Activated CD4-positive, CD25-positive, alpha-beta regulatory T cell treated with anti-CD3 and anti-CD28 coated beads, Interleukin-2, amount 50 U/mL, for 16 hours (primary cell): ENCODE data around the gene SERBP1.
A peak's percentile ranks its signal among the peaks of the same experiment; 100 is the strongest.
"Not testable (repeated sequence)": the region's sequence is repeated elsewhere in the genome, so short reads cannot be mapped to it uniquely, and the experiment has no call there.

ENCODE experiments used
- DNase-seq: peaks from one replicate; pipeline ENCODE4 v3.0.0-alpha.2; 2020; ENCODE audit warnings: low read depth, low spot score

The SERBP1 gene

GRCh38 chr1:67440339-67440738 lies 10.1 kb upstream of the SERBP1 start:
- no peak for DNase-seq

GRCh38 chr1:67439277-67440029 lies 9.3 kb upstream of the SERBP1 start:
- DNase-seq: no peak

- no peak for DNase-seq
These were observed 7.8 kb upstream of the SERBP1 start for GRCh38 chr1:67437961-67438360.

GRCh38 chr1:67436511-67437055 lies 6.4 kb upstream of the SERBP1 start:
- no peak for DNase-seq

- no peak for DNase-seq
These were observed 4.3 kb upstream of the SERBP1 start for GRCh38 chr1:67434491-67434890.

- DNase-seq: no peak
These were observed 3.6 kb upstream of the SERBP1 start for GRCh38 chr1:67433837-67434236.

GRCh38 chr1:67432745-67433144 lies 2.5 kb upstream of the SERBP1 start:
- no peak for DNase-seq

- no peak for DNase-seq
These were observed 1.8 kb upstream of the SERBP1 start for GRCh38 chr1:67431869-67432578.

GRCh38 chr1:67431156-67431765 lies 1.1 kb upstream of the SERBP1 start:
- no peak for DNase-seq

- DNase-seq: peak; percentile 18
These were observed 459 bp downstream of the SERBP1 start for GRCh38 chr1:67429528-67430357.

GRCh38 chr1:67429011-67429527 lies 1.1 kb downstream of the SERBP1 start:
- no peak for DNase-seq

GRCh38 chr1:67427947-67428346 lies 2.3 kb downstream of the SERBP1 start:
- no peak for DNase-seq

- no peak for DNase-seq
These were observed 2.7 kb downstream of the SERBP1 start for GRCh38 chr1:67427465-67427864.

- DNase-seq: no peak
These were observed 9.2 kb downstream of the SERBP1 start for GRCh38 chr1:67420835-67421492.

GRCh38 chr1:67418839-67419586 lies 11.2 kb downstream of the SERBP1 start:
- no peak for DNase-seq

GRCh38 chr1:67417733-67418132 lies 12.5 kb downstream of the SERBP1 start:
- not testable (repeated sequence) for DNase-seq

- no peak for DNase-seq
These were observed 15.2 kb downstream of the SERBP1 start for GRCh38 chr1:67415041-67415440.

GRCh38 chr1:67414574-67414973 lies 15.6 kb downstream of the SERBP1 start:
- DNase-seq: no peak

- not testable (repeated sequence) for DNase-seq
These were observed 17.1 kb downstream of the SERBP1 start for GRCh38 chr1:67413101-67413500.

- DNase-seq: no peak
These were observed 22.1 kb downstream of the SERBP1 start for GRCh38 chr1:67408148-67408547.
